BE2C (cell line): ENCODE data around the gene SYAP1.
"Not testable (repeated sequence)": the region's sequence is repeated elsewhere in the genome, so short reads cannot be mapped to it uniquely, and the experiment has no call there.

Source experiments
- DNase-seq: peaks from one replicate; pipeline ENCODE4 v3.0.0-alpha.2; 2020
- H3K27me3 ChIP-seq: fragments of 250-450 bp; sonication (Bioruptor Pico); 2 replicates; pipeline ENCODE4 v1.5.1; 2020; ENCODE audit warnings: mild to moderate bottlenecking
- H3K36me3 ChIP-seq: fragments of 250-450 bp; sonication (Bioruptor Pico); 2 replicates; pipeline ENCODE4 v1.5.1; 2020; ENCODE audit warnings: mild to moderate bottlenecking
- H3K4me1 ChIP-seq: fragments of 250-450 bp; sonication (Bioruptor Pico); 2 replicates; pipeline ENCODE4 v1.5.1; 2020
- H3K4me3 ChIP-seq: 2 replicates; pipeline ENCODE4 v1.5.1; 2011; ENCODE audit warnings: low read depth, low read length
- H3K9me3 ChIP-seq: fragments of 250-450 bp; sonication (Bioruptor Pico); 2 replicates; pipeline ENCODE4 v1.5.1; 2020
- CTCF ChIP-seq: IDR thresholded peaks from 2 replicates; pipeline ENCODE4 v1.5.1; 2012; ENCODE audit warnings: mild to moderate bottlenecking, low read depth, low read length

The SYAP1 gene

GRCh38 chrX:16708016-16708415 lies 11.4 kb upstream of the SYAP1 start:
- no peak overlapping the region for H3K4me3 ChIP-seq
- H3K36me3 ChIP-seq: no peaks in the 10 kb centered on the region
- H3K27me3 ChIP-seq: no peaks in the 10 kb centered on the region
- no peak for TF ChIP-seq CTCF
- no peaks in the 10 kb centered on the region for H3K9me3 ChIP-seq
- H3K4me1 ChIP-seq: no peaks in the 10 kb centered on the region
- no peak for DNase-seq

- DNase-seq: no peak
- H3K36me3 ChIP-seq: no peaks in the 10 kb centered on the region
- H3K4me3 ChIP-seq: peak overlapping the region; percentile 70
- no peaks in the 10 kb centered on the region for H3K27me3 ChIP-seq
- H3K9me3 ChIP-seq: no peaks in the 10 kb centered on the region
- no peaks in the 10 kb centered on the region for H3K4me1 ChIP-seq
- TF ChIP-seq CTCF: no peak
These were observed 8.1 kb upstream of the SYAP1 start for GRCh38 chrX:16711219-16711811.

GRCh38 chrX:16711893-16712547 lies 7.4 kb upstream of the SYAP1 start:
- Histone ChIP-seq H3K36me3 (no peaks in the 10 kb centered on the region), H3K9me3 (no peaks in the 10 kb centered on the region), H3K4me3 (peak overlapping the region; percentile 70), H3K27me3 (no peaks in the 10 kb centered on the region), H3K4me1 (no peaks in the 10 kb centered on the region)
- peak; percentile 29 for DNase-seq
- TF ChIP-seq CTCF: no peak

GRCh38 chrX:16712548-16713155 lies 6.8 kb upstream of the SYAP1 start, which contains the start of gene CTPS2:
TSS of gene CTPS2 (minus strand) at chrX:16712669. CDS start at chrX:16702902, 9,767 bp downstream.
- peak; percentile 64 for DNase-seq
- H3K4me1 ChIP-seq: no peaks in the 10 kb centered on the region
- TF ChIP-seq CTCF: no peak
- peak within 1 kb of the TSS; percentile 70 for H3K4me3 ChIP-seq
- H3K36me3 ChIP-seq: no peaks in the 10 kb centered on the region
- no peaks in the 10 kb centered on the region for H3K9me3 ChIP-seq
- H3K27me3 ChIP-seq: no peaks in the 10 kb centered on the region

GRCh38 chrX:16714504-16714903 lies 4.9 kb upstream of the SYAP1 start:
- H3K4me3 ChIP-seq: no peak overlapping the region
- H3K27me3 ChIP-seq: no peaks in the 10 kb centered on the region
- H3K4me1 ChIP-seq: no peaks in the 10 kb centered on the region
- no peak for TF ChIP-seq CTCF
- no peaks in the 10 kb centered on the region for H3K36me3 ChIP-seq
- no peak for DNase-seq
- no peaks in the 10 kb centered on the region for H3K9me3 ChIP-seq

- H3K4me3 ChIP-seq, H3K27me3 ChIP-seq, H3K36me3 ChIP-seq, H3K9me3 ChIP-seq, DNase-seq, H3K4me1 ChIP-seq: not testable (repeated sequence)
These were observed 3.8 kb upstream of the SYAP1 start for GRCh38 chrX:16715638-16716037.

GRCh38 chrX:16716451-16716850 lies 3.0 kb upstream of the SYAP1 start:
- H3K27me3 ChIP-seq, H3K9me3 ChIP-seq, H3K4me1 ChIP-seq, H3K4me3 ChIP-seq, H3K36me3 ChIP-seq, DNase-seq: not testable (repeated sequence)
